NOMO-1 treated with DMSO at 0.1 percent for 48 hours (cell line): Measurements from ENCODE around the gene RWDD2A.

Source experiments
- DNase-seq: peaks from one replicate; lab custom pipeline; 2025; ENCODE audit not compliant: unreplicated experiment; lab: John Stamatoyannopoulos, UW

RWDD2A gene

GRCh38 chr6:83198486-83199172, 5.5 kb downstream of the RWDD2A start:
- DNase-seq, result no peak

- no peak for DNase-seq
Observed at GRCh38 chr6:83199173-83199862, 6.2 kb downstream of the RWDD2A start.

GRCh38 chr6:83199863-83200225, 6.7 kb downstream of the RWDD2A start:
- no peak for DNase-seq

- DNase-seq, result no peak
Observed at GRCh38 chr6:83202031-83202430, 8.9 kb downstream of the RWDD2A start.

GRCh38 chr6:83215131-83216047, 22.2 kb downstream of the RWDD2A start:
- peak; percentile 67 for DNase-seq

- no peak for DNase-seq
Observed at GRCh38 chr6:83216806-83217205, 23.6 kb downstream of the RWDD2A start.

- DNase-seq, result no peak
Observed at GRCh38 chr6:83218646-83219045, 25.5 kb downstream of the RWDD2A start.

- DNase-seq, result no peak
Observed at GRCh38 chr6:83220121-83220520, 27.0 kb downstream of the RWDD2A start.

GRCh38 chr6:83221276-83221675, 28.1 kb downstream of the RWDD2A start:
- no peak for DNase-seq

GRCh38 chr6:83221889-83222479, 28.8 kb downstream of the RWDD2A start:
- DNase-seq, result peak; percentile 53

- no peak for DNase-seq
Observed at GRCh38 chr6:83226517-83226916, 33.4 kb downstream of the RWDD2A start.

GRCh38 chr6:83231146-83231545, 38.0 kb downstream of the RWDD2A start:
- DNase-seq, result no peak

- DNase-seq, result no peak
Observed at GRCh38 chr6:83247471-83247870, 54.3 kb downstream of the RWDD2A start.
